Activated naive CD8-positive, alpha-beta T cell treated with anti-CD3 and anti-CD28 coated beads, Interleukin-2, amount 10 ng/mL, durations not matched to agents 7 days and 5 days (primary cell): ENCODE data around the gene BMERB1. TPM values are rescaled to one million over a fixed set of nuclear protein-coding genes. Genes with fewer than 3 reads are reported as not detected.
"Not testable (repeated sequence)": the region's sequence is repeated elsewhere in the genome, so short reads cannot be mapped to it uniquely, and the experiment has no call there.

Experiments used
- ATAC-seq: fragments of 150-1000 bp; cut with Tn5 transposase; one replicate; pipeline ENCODE4 v1.10.0; 2021; ENCODE audit warnings: low read depth, moderate library complexity
- POLR2A ChIA-PET: fragments of 350-600 bp; sonication (Branson Sonifier 250); formaldehyde crosslinking; loops from one replicate; lab custom pipeline; 2021; ENCODE audit warnings: antibody characterized with exemption; lab: Charles Lee
- DNase-seq: peaks from one replicate; pipeline ENCODE4 v3.0.0; 2021
- H3K27ac Mint-ChIP-seq: one replicate; pipeline ENCODE4 v1.8.0; 2022; ENCODE audit warnings: mild to moderate bottlenecking, mixed read lengths
- H3K27me3 Mint-ChIP-seq: one replicate; pipeline ENCODE4 v1.8.0; 2022; ENCODE audit warnings: mild to moderate bottlenecking, moderate library complexity, mixed read lengths
- H3K36me3 Mint-ChIP-seq: one replicate; pipeline ENCODE4 v1.8.0; 2021; ENCODE audit warnings: mild to moderate bottlenecking, mixed read lengths
- H3K4me1 Mint-ChIP-seq: one replicate; pipeline ENCODE4 v1.8.0; 2021; ENCODE audit warnings: mixed read lengths
- H3K4me3 Mint-ChIP-seq: one replicate; pipeline ENCODE4 v1.8.0; 2022; ENCODE audit warnings: mild to moderate bottlenecking, moderate library complexity, mixed read lengths
- H3K9me3 Mint-ChIP-seq: one replicate; pipeline ENCODE4 v1.8.0; 2021; ENCODE audit warnings: mixed read lengths
- total RNA-seq, 2 experiments: library from RNA; stranded (reverse); gene quantifications; one replicate each; pipeline ENCODE4 v1.2.3, GENCODE V29; 2021

Gene BMERB1
- total RNA-seq, 2 experiments from 2014 or later = 3.7 to 4.1 TPM

- POLR2A ChIA-PET = no interaction called here
- no peak overlapping the region for H3K27ac Mint-ChIP-seq
- no peak for DNase-seq
Observed at GRCh38 chr16:15435216-15435864, 952 bp downstream of the BMERB1 start.

GRCh38 chr16:15439102-15439501 lies 4.7 kb downstream of the BMERB1 start:
- ATAC-seq (no peak), DNase-seq (no peak)
- no peak overlapping the region for H3K27ac Mint-ChIP-seq
- H3K4me3 Mint-ChIP-seq = no peak overlapping the region
- H3K9me3 Mint-ChIP-seq = no peaks in the 10 kb centered on the region
- H3K27me3 Mint-ChIP-seq = peaks cover 24% of the 10 kb centered on the region
- H3K36me3 Mint-ChIP-seq = peaks cover 2% of the 10 kb centered on the region
- H3K4me1 Mint-ChIP-seq = peaks cover 7% of the 10 kb centered on the region
- POLR2A ChIA-PET = no interaction called here

More at GRCh38 chr16:15435216-15435864, 952 bp downstream of the BMERB1 start:
- Mint-ChIP-seq H3K27me3 (peaks cover 31% of the 10 kb centered on the region), H3K9me3 (no peaks in the 10 kb centered on the region), H3K4me1 (peaks cover 10% of the 10 kb centered on the region), H3K36me3 (no peaks in the 10 kb centered on the region), H3K4me3 (peak overlapping the region; percentile 83)
- no peak for ATAC-seq

- POLR2A ChIA-PET = no interaction called here
- Mint-ChIP-seq H3K27me3 (peaks cover 22% of the 10 kb centered on the region), H3K36me3 (peaks cover 2% of the 10 kb centered on the region), H3K4me1 (peaks cover 6% of the 10 kb centered on the region), H3K9me3 (no peaks in the 10 kb centered on the region), H3K4me3 (no peak overlapping the region), H3K27ac (no peak overlapping the region)
- DNase-seq (no peak), ATAC-seq (no peak)
Observed at GRCh38 chr16:15439521-15439920, 5.1 kb downstream of the BMERB1 start.

GRCh38 chr16:15440852-15441251 lies 6.5 kb downstream of the BMERB1 start:
- ATAC-seq = no peak
- Mint-ChIP-seq H3K4me1 (no peaks in the 10 kb centered on the region), H3K4me3 (no peak overlapping the region), H3K9me3 (peaks cover 6% of the 10 kb centered on the region), H3K27ac (no peak overlapping the region), H3K36me3 (peaks cover 2% of the 10 kb centered on the region), H3K27me3 (peaks cover 10% of the 10 kb centered on the region)
- no peak for DNase-seq
- POLR2A ChIA-PET = no interaction called here

- H3K9me3 Mint-ChIP-seq, H3K4me3 Mint-ChIP-seq, POLR2A ChIA-PET, H3K36me3 Mint-ChIP-seq, DNase-seq, H3K27me3 Mint-ChIP-seq, H3K4me1 Mint-ChIP-seq, H3K27ac Mint-ChIP-seq, ATAC-seq: not testable (repeated sequence)
Observed at GRCh38 chr16:15442140-15442539, 7.8 kb downstream of the BMERB1 start.

- Mint-ChIP-seq H3K4me3 (no peak overlapping the region), H3K4me1 (peaks cover 2% of the 10 kb centered on the region), H3K36me3 (peaks cover 2% of the 10 kb centered on the region), H3K9me3 (peaks cover 7% of the 10 kb centered on the region), H3K27ac (no peak overlapping the region), H3K27me3 (peaks cover 4% of the 10 kb centered on the region)
- POLR2A ChIA-PET = no interaction called here
- ATAC-seq (no peak), DNase-seq (no peak)
Observed at GRCh38 chr16:15443753-15444152, 9.4 kb downstream of the BMERB1 start.

GRCh38 chr16:15444264-15444663 lies 9.9 kb downstream of the BMERB1 start:
- ATAC-seq (no peak), DNase-seq (no peak)
- peaks cover 4% of the 10 kb centered on the region for H3K27me3 Mint-ChIP-seq
- H3K9me3 Mint-ChIP-seq = peaks cover 7% of the 10 kb centered on the region
- H3K4me3 Mint-ChIP-seq = no peak overlapping the region
- no peak overlapping the region for H3K27ac Mint-ChIP-seq
- POLR2A ChIA-PET = interaction anchor here (0.5 kb wide), 1 partner anchor 18 kb away, joined by 10 read pairs; no protein-coding TSS in a partner anchor
- H3K36me3 Mint-ChIP-seq = peaks cover 2% of the 10 kb centered on the region
- H3K4me1 Mint-ChIP-seq = peaks cover 2% of the 10 kb centered on the region

- peaks cover 7% of the 10 kb centered on the region for H3K9me3 Mint-ChIP-seq
- peaks cover 4% of the 10 kb centered on the region for H3K27me3 Mint-ChIP-seq
- no peak overlapping the region for H3K4me3 Mint-ChIP-seq
- DNase-seq (no peak), ATAC-seq (no peak)
- no peak overlapping the region for H3K27ac Mint-ChIP-seq
- H3K36me3 Mint-ChIP-seq = peaks cover 2% of the 10 kb centered on the region
- H3K4me1 Mint-ChIP-seq = peaks cover 2% of the 10 kb centered on the region
- POLR2A ChIA-PET = no interaction called here
Observed at GRCh38 chr16:15445450-15445849, 11.1 kb downstream of the BMERB1 start.

- H3K36me3 Mint-ChIP-seq = peaks cover 2% of the 10 kb centered on the region
- ATAC-seq (no peak), DNase-seq (no peak)
- peaks cover 7% of the 10 kb centered on the region for H3K9me3 Mint-ChIP-seq
- no peak overlapping the region for H3K4me3 Mint-ChIP-seq
- peaks cover 2% of the 10 kb centered on the region for H3K4me1 Mint-ChIP-seq
- H3K27me3 Mint-ChIP-seq = peaks cover 4% of the 10 kb centered on the region
- no peak overlapping the region for H3K27ac Mint-ChIP-seq
- POLR2A ChIA-PET = no interaction called here
Observed at GRCh38 chr16:15446901-15447300, 12.5 kb downstream of the BMERB1 start.

- DNase-seq (no peak), ATAC-seq (no peak)
- peaks cover 3% of the 10 kb centered on the region for H3K9me3 Mint-ChIP-seq
- peaks cover 6% of the 10 kb centered on the region for H3K27me3 Mint-ChIP-seq
- H3K36me3 Mint-ChIP-seq = no peaks in the 10 kb centered on the region
- POLR2A ChIA-PET = no interaction called here
- peaks cover 2% of the 10 kb centered on the region for H3K4me1 Mint-ChIP-seq
- H3K4me3 Mint-ChIP-seq = no peak overlapping the region
- no peak overlapping the region for H3K27ac Mint-ChIP-seq
Observed at GRCh38 chr16:15450624-15451023, 16.2 kb downstream of the BMERB1 start.

- POLR2A ChIA-PET = no interaction called here
- Mint-ChIP-seq H3K36me3 (no peaks in the 10 kb centered on the region), H3K27ac (no peak overlapping the region), H3K27me3 (peaks cover 6% of the 10 kb centered on the region), H3K4me3 (no peak overlapping the region), H3K9me3 (peaks cover 1% of the 10 kb centered on the region), H3K4me1 (peaks cover 2% of the 10 kb centered on the region)
- DNase-seq (no peak), ATAC-seq (no peak)
Observed at GRCh38 chr16:15451098-15451731, 16.8 kb downstream of the BMERB1 start.

GRCh38 chr16:15452246-15452855 lies 18.0 kb downstream of the BMERB1 start:
- DNase-seq (no peak), ATAC-seq (no peak)
- H3K27ac Mint-ChIP-seq = no peak overlapping the region
- POLR2A ChIA-PET = no interaction called here
- H3K27me3 Mint-ChIP-seq = peaks cover 6% of the 10 kb centered on the region
- peaks cover 1% of the 10 kb centered on the region for H3K9me3 Mint-ChIP-seq
- H3K4me1 Mint-ChIP-seq = no peaks in the 10 kb centered on the region
- no peaks in the 10 kb centered on the region for H3K36me3 Mint-ChIP-seq
- no peak overlapping the region for H3K4me3 Mint-ChIP-seq

GRCh38 chr16:15453296-15453695 lies 18.9 kb downstream of the BMERB1 start:
- H3K27me3 Mint-ChIP-seq, H3K9me3 Mint-ChIP-seq, ATAC-seq, H3K4me1 Mint-ChIP-seq, H3K27ac Mint-ChIP-seq, H3K4me3 Mint-ChIP-seq, DNase-seq, POLR2A ChIA-PET, H3K36me3 Mint-ChIP-seq: not testable (repeated sequence)

GRCh38 chr16:15454933-15455332 lies 20.5 kb downstream of the BMERB1 start:
- POLR2A ChIA-PET, H3K27ac Mint-ChIP-seq, H3K36me3 Mint-ChIP-seq, DNase-seq, H3K4me3 Mint-ChIP-seq, H3K27me3 Mint-ChIP-seq, H3K4me1 Mint-ChIP-seq, H3K9me3 Mint-ChIP-seq, ATAC-seq: not testable (repeated sequence)
